ENCODE results near the gene ABLIM3.
A peak's percentile ranks its signal among the peaks of the same experiment; 100 is the strongest.
"Not testable (repeated sequence)": the region's sequence is repeated elsewhere in the genome, so short reads cannot be mapped to it uniquely, and the experiment has no call there.

The ABLIM3 gene

DNA sequence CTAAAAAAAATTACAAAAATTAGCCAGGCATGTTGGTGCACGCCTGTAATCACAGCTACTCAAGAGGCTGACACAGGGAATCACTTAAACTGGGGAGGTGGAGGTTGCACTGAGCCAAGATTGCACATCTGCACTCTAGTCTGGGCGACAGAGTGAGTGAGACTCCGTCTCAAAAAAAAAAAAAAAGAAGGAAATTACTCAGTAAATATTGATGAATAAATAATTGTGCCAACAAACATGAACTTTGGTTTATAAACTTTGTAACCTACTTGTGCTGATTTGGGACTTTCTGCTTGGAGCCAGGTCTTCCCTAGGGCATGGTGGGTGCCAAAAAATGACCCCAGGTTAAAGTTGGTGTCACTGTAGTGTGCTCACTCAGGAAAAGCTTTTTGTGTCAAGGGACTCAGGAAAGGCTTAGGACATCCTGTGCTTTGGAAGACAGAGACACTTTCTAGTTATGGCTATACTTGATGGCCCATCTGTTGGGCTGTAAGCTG, 19.0 kb downstream of the ABLIM3 start:
- ATAC-seq = no peak

DNA sequence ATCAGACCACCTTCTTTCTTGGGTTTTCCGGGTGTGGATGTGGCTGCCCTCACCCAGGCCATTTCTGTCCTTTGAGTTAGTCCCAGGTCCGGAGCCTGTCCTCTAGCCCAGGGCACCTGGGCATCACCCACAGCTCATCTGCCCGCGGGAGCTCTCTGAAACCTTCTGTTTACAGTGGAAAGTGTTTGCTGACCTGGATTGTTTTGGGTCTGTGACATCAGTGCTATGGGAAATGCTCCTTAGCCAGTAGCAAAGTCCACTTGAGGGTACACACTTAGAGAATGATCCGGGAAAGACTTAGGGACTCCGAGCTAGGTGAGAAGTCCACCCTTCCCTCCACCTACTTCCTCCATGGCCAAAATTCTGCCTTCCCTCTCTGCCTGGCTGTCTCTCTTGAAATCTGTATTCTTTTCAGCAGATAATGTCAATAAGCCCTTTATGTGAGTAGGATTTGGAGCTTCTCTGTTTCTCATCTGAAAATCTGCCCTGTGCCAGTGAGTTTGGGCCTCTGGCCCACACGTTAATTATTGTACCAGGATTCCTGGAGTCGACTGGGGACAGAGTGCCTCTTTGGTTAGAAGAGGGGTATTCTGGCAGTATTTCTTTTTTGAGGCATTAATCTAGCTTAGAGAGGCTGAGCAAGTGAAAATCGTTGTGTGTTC, 19.9 kb downstream of the ABLIM3 start:
- no peak for ATAC-seq

DNA sequence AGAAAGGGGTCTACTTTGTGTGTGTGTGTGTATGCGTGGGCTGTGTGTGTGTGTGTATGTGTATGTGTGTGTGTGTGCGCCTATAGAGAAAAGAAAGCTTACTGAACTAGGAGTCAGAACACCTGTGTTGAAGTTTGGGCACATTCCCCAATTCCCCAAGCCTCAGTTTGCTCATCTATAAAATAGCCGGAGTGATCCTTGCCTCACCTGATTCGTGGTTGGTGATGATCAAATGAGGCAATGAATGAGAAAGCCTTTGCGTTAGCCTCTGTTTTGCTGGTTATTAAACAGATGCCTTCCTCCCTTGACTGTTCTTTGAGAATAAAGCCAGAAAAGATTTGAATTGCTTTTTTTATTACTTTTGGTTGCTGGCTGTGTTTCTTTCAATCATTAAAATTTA, 20.6 kb downstream of the ABLIM3 start:
- no peak for ATAC-seq

DNA sequence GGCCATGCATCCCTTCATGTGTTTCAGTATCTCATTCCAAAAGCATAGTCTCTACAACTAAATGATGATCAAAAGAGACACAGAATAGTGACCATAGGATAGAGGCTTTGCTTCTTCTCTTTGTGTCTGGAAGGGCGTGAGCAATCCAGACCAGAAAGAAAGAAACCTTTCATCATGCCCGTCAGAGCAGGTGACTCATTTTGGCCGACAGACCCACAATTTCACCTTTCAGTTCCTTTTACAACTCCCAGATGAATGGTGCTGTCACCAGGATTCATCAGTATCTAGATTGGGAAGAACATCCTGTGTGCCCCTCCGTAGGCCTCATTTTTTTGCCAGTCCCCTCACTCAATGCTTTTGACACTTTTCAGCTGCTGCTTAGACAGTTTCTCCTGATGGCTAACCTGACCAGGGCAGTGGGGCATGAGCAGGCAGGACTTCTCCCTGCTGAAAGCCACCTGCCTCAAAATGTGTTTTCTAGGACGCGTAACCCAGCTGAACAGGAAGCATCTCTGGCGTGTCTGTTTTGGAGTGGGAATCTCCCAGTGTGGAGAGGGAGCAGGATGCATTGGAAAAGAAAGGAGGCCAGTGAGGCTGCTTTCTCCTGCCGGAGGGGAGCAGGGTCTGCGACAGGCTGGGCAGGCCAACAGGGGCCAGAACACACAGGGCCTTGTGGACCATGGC, 21.2 kb downstream of the ABLIM3 start:
- ATAC-seq = no peak

DNA sequence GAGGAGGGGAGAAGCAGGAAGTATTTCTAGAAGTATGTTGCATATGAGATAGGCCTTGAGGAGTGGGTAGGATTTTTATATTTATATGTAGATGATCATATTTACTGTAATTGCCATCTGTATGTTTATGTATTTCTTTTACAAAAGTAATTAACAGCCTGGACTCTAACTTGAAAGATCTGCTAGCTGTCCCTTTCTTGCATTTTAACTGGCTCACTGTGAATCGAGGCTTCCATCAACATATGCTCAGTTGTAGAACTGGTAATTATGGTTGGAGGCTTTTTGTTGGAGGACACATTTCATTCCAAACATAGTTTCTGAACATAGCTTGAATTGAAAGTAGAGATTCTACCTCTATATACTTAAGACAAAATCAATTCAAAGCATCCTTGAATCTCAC, 23.4 kb downstream of the ABLIM3 start:
- ATAC-seq = no peak

DNA sequence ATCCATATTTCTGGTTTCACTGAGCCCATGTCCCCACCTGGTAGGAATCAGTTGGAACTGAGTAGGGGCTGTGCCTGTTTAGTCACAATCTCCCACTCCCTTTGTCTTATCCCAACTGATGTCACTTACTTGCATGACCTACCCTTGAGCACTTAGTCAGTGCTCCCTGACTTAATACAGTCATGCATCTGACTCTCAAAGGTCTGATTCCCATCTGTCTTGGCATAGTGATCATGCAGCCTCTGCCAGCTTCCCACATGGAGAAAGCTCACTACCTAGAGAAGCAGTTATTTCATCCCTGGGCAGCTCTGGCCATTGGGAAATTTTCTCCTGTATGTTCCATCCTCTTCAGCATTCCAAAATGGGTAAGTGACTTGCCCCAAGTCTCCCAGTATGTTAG, 24.8 kb downstream of the ABLIM3 start:
- ATAC-seq = no peak

DNA sequence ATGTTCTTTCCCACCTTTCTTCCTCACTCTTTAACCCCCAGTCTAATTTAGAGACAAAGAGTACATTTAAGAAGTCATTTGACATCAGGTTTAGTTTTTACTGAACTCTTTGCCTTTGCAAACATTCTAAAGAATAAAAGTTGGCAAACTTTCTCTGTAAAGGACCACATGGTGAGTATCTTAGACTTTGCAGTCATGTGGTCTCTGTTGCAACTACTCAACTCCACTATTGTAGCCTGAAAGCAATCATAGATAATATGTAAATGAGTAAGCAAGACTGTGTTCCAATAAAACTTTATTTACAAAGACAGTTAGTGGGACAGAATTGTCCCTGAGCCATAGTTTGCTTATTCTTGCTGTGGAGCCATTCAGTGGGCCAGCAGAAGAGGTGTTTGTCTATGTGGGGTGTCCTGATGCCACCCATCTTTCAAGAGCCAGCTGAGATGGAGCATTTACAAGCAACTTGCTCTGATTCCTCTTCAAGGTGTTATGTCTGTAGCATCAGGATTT, 25.4 kb downstream of the ABLIM3 start:
- no peak for ATAC-seq

DNA sequence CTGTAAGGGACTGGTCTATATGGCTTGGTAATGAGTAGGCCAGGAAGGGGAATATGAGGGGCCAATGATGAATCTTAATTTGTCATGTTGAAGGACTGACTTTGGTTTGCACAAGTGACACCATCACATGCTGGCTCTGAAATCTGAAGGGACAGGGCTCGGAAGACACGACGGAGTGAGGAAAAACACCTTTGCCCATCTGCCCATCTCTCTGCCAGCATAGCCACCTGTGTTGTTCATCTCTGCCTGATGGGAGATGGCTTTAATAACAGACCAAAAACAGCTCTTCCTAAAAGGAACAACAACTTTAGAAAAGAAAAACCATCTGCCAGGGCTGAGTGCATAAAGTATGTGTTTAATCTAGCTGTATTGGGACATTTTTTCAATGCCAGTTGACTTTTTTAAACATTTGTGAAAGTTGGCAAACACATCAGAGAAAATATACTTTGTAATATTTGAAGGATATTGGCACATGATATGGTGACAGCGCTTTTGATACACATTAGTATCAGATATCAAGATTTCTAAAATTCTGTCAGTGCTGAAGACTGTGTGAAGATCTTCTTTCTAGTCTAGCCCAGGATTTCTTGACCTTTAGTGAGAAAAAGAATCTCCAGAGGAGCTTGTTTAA, 27.1 kb downstream of the ABLIM3 start:
- no peak for ATAC-seq

DNA sequence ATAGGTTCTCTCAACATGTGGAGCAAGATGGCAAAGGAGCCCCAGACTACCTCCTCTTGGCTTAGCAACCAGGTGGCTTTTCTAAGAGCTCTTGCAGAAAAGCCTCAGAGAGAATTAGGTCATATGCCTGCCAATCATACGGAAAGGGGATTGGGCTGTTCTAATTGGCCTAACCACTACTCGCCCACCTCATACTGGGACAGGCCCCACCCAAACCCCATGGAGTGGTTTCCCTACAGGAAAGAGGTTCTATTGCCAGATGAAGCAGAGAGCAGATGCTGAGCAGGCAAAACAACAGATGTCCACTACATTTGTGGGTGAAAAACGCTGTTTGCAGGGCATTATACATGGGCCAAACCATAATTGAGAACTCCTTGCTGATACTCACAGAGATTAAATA, 29.0 kb downstream of the ABLIM3 start:
- ATAC-seq = no peak

DNA sequence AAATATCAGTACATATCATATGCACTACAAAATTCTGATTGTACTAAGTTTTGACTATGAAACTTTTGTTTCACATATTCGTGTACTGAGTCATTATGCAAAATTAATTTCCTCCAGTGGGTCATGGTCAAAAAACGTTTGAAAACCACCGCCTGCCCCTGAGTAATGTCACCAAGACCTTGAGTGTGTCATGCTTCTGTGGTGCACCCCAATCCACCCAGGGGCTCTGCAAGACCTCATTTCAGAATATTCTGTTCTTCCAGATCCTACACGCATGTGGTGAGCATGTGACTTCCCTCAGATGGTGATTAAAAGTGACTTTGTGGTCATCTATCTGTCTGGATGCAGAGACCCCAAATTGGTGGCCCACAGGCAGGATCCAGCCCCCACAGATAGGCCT, 31.0 kb downstream of the ABLIM3 start:
- peak; percentile 71 to 88 for ATAC-seq

DNA sequence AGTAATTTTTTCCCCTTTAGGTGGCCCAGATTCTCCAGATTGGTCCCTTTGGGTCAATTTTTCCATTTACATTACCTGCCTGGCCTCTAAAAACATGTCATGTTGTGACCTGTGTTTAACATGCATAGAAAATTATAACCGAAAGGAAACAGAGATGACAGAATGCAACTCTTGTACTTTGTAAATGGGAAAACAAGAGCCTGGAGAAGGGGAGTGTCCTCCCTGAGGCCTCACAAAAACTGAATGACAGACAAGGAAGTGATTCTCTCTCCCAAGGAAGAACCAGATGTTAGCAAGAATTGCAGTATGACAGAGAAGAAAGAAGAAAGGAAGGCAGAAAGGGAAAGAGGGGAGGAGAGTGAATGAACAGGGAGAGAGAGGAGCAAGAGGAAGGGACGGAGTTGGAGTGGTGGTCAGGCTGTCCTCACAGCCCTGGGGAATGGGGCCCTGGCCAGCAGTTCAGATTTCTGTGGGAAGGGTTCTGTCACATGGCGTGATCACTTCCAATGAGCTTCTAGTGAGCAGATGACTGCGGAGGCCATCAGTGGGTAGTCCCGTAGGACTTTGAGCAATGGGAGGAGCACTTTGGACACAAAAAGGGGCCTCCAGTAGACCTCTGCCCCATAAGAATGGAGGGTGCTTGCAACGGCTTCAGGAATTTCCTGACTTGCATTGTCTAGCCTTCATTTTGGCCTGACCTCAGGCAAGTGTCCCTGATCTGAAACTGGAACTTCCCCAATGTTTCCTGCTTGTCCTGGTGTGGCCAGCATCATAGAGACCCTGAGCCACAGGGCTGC, 31.6 kb downstream of the ABLIM3 start:
- no peak for ATAC-seq

DNA sequence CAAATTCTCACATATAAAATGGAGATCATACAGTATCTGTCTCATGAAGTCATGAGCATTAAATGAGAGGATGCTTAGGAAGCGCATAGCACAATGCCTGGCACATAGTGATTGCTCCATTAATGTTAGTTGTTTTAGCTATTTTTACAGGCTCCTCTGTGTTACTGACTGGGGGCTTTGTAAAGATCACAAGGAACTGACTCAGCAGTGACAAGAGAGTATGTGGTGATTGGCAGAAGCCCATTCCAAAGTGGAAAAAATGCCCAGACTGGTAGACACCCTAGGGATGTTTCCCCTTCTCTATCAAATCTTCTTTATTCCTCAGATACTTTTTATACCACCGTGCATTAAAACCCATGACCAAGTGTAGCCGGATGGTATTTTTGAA, 33.5 kb downstream of the ABLIM3 start:
- ATAC-seq = no peak

DNA sequence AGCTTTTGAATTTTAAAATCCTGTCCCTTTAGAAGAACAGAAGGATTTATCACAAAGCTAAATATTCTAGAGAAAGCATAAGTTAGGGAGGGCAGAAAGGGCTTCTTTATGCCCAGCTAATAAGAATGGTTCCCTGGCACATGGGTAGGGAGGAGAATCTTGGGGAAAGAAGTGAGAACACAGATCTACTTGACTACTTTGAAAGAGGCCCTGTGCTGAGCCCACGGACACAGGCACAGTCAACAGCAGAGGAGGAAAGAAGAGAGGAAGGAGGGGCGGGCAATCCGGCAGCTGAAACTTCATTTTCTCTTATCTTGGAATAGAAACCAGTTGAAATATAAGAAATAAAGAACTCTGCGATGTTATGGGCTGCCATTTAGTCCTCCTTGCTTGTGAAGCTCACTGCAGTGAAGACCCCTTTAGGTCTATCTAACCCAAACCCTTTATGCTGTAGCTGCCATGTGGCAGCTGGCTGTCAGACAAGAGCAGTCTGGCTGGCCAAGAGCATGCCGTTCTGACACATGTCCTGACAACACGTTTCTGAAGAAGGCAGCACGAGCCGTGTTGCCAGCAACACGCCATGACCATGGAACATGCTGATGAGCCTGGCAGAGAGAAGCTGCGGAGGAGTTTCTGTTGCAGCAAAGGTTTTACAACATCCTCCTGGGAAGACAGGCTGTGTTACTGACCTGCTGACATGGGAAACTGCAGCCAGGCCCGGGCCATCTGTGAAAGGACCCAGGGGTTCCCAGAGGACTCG, 34.2 kb downstream of the ABLIM3 start:
- no peak for ATAC-seq

DNA sequence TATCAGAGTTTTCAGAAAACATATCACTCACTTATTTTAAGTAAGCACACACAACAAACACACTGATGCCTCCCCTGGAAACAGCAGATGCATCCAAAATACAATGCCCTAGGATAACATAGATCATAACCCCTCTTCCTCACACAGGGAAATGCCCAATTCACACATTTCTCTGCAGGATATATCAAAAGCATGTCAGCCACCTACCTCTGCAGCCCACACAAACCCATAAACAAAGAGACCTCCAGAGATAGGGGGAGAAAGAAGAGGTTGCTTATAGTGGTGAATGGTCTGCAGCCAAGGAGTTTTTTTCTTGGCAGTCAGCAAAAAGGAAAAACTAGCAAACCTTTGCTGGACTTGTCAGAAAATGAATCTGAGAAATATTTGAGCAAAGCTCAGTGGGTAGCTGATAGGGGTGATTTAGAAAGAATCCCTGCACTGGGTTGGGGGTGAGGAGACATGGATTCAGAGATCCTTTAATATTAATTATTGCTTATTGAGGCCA, 36.1 kb downstream of the ABLIM3 start:
- no peak for ATAC-seq

DNA sequence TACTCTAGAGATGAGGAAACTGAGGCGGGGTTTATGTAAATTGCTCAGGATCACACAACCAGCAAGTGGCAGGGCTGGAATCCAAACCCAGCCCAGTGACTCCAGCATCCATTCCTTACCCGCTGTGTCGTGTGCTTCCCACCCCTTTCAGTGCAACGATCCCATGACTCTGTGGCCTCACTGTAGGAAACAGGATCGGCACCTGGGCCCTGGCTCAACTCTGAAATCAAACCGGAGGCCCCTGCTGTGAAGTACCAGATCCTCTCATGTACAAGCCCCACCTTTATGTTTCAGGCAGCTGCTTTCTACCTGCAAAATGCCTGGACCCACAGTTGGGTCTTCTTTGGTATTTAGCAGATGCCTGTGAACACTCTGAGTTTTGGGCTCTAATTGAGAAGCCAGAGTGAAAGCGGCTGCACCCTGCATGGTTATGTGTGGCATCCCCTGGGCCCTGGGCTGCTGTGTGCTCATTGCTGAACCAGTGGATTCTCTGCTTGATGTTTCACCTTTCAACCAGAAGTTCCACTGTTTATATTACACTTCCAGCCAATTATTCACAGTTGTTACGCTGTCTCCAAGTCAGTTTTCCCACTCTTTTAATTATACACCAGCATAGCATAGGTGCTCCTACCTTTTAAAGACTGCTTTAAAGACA, 36.7 kb downstream of the ABLIM3 start:
- ATAC-seq = no peak

DNA sequence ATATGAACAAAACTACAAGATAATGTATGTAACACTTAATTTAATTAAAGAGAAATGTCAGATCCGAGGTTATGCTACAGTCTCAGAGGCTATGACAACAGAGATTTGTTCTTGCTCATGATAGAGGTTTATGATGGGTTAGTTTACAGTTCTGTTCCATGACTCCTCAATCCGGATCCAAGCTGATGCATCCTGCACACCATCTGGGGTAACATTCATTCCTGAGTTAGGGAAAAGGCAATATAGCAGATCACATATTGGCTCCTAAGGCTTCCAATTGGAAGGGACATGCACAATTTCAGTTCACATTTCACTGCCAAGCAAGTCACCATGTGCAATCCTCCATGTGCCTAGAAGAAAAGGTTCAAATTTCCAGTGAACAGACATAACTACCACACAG, 40.4 kb downstream of the ABLIM3 start:
- no peak for ATAC-seq

DNA sequence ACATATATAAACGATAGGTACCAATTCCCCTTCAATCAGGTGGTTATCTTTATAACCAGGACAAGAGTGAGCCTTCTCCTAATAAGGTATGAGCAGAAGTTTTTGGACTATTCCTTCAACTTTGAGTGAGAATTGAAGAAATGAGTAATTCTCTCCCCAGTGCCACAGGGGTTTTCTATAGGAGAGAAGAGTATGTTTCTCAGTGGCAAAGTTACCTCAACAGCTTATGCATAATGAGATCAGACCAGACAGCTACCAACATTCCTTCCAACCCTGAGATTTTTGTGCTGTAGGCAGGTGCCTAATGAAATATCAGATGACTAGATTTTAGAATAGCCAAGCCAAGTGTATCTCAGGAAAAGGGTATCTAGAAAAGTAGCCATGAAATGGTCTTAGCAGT, 40.9 kb downstream of the ABLIM3 start:
- ATAC-seq = no peak

DNA sequence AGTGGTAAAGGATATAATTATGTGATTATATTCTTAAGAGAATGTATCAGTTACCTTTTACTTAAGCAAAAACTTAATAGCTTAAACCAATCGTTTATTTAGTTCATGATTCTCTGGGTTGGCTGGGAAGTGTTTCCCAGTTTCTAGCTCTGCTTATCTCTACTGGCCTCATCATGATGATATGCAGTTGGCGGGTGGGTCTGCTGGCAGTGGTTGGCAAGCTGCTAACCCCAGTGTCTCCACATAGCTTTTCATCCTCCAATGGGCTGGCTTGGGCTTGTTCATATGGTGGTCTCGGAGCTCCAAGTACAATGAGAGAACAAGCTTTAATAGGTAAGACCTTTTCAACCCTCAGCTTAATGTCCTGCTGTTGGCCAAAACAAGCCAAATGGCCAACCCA, 43.8 kb downstream of the ABLIM3 start:
- ATAC-seq = no peak

DNA sequence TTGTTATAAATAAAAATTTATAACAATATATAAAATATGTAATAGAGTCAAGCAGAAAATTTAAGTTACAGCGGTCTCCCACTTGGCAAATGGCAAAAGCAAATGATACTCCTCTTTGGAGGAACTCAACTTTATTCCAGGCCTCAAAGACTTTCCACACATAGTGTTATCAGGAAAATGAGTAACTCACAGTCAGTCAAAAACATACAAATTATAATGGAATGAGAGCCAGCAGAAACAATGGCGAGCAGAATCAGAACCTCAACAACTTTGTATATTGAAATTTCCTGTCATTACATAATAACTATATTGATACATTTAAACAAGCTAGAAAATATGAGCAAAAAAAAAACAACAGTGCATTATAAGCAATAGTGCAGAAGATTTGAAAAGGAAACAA, 45.2 kb downstream of the ABLIM3 start:
- no peak for ATAC-seq

DNA sequence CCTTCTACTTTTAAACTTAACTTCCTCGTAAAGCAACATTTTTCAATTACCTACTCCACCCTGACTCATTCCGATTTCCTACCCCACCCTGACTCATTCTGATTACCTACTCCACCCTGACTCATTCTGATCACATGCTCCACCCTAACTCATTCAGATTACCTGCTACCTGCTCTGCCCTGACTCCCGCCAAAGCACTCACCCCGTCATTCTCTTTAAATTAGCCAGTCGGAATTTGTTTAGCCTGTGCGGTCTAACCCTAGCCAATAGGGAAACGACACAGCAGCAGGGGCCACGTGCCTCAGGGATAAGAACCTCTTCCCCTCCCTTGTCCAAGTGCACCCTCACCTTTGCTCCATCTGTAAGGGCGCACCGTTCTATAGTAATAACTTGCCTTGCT, 46.3 kb downstream of the ABLIM3 start:
- not testable (repeated sequence) for ATAC-seq

DNA sequence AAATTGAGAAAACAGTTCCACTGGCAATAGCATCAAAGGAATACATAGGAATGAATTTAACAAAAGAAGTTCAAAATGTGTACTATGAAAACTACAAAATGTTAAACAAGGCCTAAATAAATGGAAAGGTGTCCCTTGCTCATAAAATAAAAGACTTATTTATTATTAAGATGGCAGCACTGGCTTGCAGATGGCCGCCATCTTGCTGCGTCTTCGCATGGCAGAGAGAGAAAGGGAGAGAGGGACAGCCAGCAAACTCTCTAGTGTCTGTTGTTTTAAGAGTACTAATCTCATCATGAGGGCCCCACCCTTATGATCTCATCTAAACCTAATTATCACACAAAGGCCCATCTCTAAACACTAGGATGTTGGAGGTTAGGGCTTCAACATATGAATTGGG, 47.1 kb downstream of the ABLIM3 start:
- no peak for ATAC-seq
